Sigmoid colon (tissue), 4 donors: ENCODE data around the gene BIRC6.

Source experiments
- CTCF ChIP-seq, 4 experiments: fragments of 450-650 bp in 3 of 4; fragments of 200-600 bp in 1 of 4; IDR thresholded peaks; one replicate each; pipeline ENCODE4 v1.5.1; 2016 to 2019; ENCODE audit warnings: antibody characterized with exemption in 4 of 4, mild to moderate bottlenecking in 3 of 4, moderate library complexity in 2 of 4
- EP300 ChIP-seq, 4 donors: sonication (generic); formaldehyde crosslinking; IDR thresholded peaks; one replicate each; pipeline ENCODE4 v1.6.1; 2017; ENCODE audit warnings: antibody characterized with exemption in 4 of 4
- POLR2A ChIP-seq, 2 donors: fragments of 450-650 bp; IDR thresholded peaks; one replicate each; pipeline ENCODE4 v1.6.1; 2016; ENCODE audit warnings: antibody characterized with exemption in 2 of 2, mild to moderate bottlenecking in 2 of 2, moderate library complexity in 2 of 2
- POLR2AphosphoS5 ChIP-seq, 4 donors: sonication (generic); formaldehyde crosslinking; IDR thresholded peaks; one replicate each; pipeline ENCODE4 v1.6.1; 2017; ENCODE audit warnings: antibody characterized with exemption in 4 of 4

DNA sequence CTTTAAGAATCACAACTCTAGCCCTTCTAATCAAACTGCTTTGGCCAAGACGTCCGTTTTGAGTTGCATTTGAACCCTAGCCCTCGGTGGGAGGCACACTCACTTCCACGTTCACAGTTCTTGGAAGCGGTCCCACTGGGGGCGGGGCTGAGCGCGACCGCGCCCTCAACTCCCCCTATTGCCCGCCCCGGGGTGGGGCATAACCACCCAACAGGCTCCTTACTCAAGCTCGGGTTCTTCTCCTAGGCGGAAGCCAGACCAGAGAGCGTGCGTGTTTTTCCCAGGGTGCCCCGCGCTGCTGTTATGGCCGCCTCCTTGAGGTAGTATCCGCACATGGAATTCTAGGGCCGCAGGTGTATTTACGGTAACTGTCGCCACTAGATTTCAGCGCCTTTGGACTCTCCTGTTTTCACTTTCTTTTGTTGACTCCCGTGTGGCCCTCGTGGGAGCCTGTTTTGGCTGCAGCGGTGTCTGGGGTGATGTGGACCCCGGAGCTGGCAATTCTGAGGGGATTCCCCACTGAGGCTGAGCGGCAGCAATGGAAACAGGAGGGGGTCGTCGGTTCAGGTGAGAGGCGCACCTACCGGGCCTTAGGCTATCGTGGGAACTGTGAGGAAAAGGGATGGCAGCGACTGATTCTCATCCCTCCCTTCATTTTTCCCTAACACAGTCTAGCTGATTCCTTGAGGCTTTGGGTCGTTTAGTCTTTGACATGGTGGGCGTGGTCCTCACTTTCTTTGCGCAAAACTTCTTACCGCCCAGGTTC lies 271.2 kb downstream of the BIRC6 start, which contains the start of gene TTC27:
- TF ChIP-seq POLR2A (IDR thresholded peaks at IDR 0.05) (no peak), CTCF (IDR thresholded peaks at IDR 0.05) (peak in 1 of 4 experiments; percentile 1), EP300 (IDR thresholded peaks at IDR 0.05) (peak in 1 of 4 donors; percentile 18), POLR2AphosphoS5 (IDR thresholded peaks at IDR 0.05) (peak in 3 of 4 donors; percentile 2 to 73 (median 21))
